Activated naive CD4-positive, alpha-beta T cell treated with anti-CD3 and anti-CD28 coated beads, Interleukin-2, amount 10 ng/mL, durations not matched to agents 7 days and 5 days (primary cell): ENCODE measurements around the gene LMX1B.
A peak's percentile ranks its signal among the peaks of the same experiment; 100 is the strongest.

Source experiments
- CTCF ChIA-PET: fragments of 350-600 bp; sonication (Branson Sonifier 250); formaldehyde crosslinking; loops from one replicate; lab custom pipeline; 2021; ENCODE audit warnings: antibody characterized with exemption; lab: Charles Lee
- DNase-seq: peaks from one replicate; pipeline ENCODE4 v3.0.0-alpha.2; 2020
- H3K27ac Mint-ChIP-seq: one replicate; pipeline ENCODE4 v1.8.0; 2021; ENCODE audit warnings: mild to moderate bottlenecking, moderate library complexity, mixed read lengths
- H3K27me3 Mint-ChIP-seq: one replicate; pipeline ENCODE4 v1.8.0; 2021; ENCODE audit warnings: mild to moderate bottlenecking, mixed read lengths
- H3K36me3 Mint-ChIP-seq: one replicate; pipeline ENCODE4 v1.8.0; 2021; ENCODE audit warnings: mixed read lengths
- H3K4me1 Mint-ChIP-seq: one replicate; pipeline ENCODE4 v1.8.0; 2021; ENCODE audit warnings: mixed read lengths
- H3K4me3 Mint-ChIP-seq: one replicate; pipeline ENCODE4 v1.8.0; 2021; ENCODE audit warnings: mild to moderate bottlenecking, moderate library complexity, mixed read lengths
- H3K9me3 Mint-ChIP-seq: one replicate; pipeline ENCODE4 v1.8.0; 2021; ENCODE audit warnings: mixed read lengths

The LMX1B gene

DNA sequence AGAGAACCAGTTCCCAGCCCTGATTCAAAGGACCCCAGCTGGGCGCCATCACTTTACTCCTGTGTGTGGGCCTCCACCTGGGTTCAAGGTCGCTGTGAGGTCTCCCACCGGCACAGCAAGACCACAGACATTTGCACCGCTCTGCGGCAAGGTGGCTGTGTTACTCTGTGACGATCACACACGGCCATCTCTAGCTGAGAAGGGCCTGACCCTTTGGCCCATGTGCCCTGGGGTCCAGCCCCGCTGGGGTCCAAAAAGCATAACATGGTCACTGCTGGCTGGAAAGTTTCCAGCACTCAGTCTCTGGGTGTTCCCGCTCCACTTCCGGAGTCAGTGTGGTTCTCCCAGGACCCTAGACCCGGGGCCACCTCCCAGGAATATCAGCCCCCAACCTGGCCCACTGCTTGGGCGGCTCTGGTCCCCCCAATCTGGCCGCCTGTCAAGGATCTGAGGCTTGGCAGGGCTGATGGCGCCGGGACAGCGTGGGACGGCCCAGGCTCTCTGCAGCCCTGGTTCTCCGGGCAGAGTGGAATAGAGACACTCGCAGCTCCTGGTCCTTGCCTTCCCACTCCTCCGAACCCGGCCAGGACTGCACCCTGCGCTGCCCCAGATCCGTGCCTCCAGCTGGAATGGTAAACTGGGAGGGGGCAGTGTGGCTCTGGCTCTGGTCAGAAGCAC, 3.9 kb upstream of the LMX1B start:
- Mint-ChIP-seq H3K9me3 (no peaks in the 10 kb centered on the region), H3K4me3 (no peak overlapping the region), H3K27ac (no peak overlapping the region), H3K4me1 (peaks cover 20% of the 10 kb centered on the region), H3K27me3 (peaks cover 96% of the 10 kb centered on the region), H3K36me3 (peaks cover 7% of the 10 kb centered on the region)
- CTCF ChIA-PET = interaction anchor here (1.2 to 1.5 kb wide), 2 partner anchors 7 to 81 kb away, joined by 3 to 7 read pairs; no protein-coding TSS in a partner anchor
- no peak for DNase-seq

DNA sequence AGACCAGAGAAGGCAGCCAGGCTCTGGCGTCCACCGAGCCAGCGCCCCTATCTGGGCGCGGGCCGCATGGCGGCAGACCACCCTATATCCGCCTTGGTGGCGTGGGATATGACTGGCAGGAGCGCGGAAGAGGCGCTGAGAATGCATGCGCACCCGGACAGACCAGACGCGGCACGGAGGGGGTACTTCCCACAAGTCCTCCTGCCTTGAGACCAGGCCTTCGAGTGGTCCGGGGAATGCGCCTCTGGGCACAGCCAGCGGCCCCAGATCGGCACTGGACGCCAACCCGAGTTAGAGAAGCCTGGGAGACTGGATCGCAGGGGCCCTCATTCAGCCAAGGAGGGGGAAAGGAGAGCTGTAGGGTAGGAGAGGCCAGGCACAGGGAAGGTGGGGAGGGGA, 2.5 kb upstream of the LMX1B start:
- no peak for DNase-seq
- CTCF ChIA-PET = interaction anchor here (1.0 to 2.1 kb wide), 3 partner anchors 17 to 170 kb away, joined by 3 to 7 read pairs (median 5); no protein-coding TSS in a partner anchor
- Mint-ChIP-seq H3K36me3 (peaks cover 7% of the 10 kb centered on the region), H3K4me3 (no peak overlapping the region), H3K27me3 (peaks cover 96% of the 10 kb centered on the region), H3K9me3 (no peaks in the 10 kb centered on the region), H3K4me1 (peaks cover 21% of the 10 kb centered on the region), H3K27ac (peak overlapping the region; percentile 77)

DNA sequence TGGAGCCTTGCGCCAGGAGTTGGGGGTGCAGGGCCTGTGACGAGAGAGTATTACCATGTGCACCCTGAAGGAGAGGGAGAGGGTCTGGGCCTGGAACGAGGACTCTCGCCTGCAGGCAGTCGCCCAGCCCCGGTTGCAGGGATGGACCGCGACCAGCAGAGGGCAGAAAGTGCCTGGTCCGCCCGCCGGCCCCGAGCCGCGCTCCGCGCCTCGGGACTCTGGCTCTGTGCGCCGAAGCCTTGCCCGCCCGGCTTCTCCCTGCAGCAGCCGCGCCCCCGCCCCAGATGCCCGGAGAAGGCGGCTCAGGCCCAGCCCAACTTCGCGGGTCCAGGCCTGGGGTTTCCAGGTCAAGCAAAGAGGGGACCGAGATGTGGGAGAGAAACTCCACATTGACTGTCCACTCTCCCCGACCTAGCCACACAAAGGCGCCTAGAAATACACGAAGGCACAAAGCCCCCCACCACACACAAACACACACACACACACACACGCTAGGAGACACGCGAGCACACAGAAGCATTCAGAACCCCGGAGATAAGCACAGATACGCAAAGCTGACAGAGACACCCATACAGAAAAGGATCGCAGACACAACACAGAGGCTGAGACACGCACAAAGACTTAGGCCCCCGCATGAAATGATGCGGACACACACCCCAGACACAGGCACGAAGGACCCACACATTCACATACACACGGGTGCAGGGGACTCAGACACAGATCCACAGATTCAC, 2.0 kb upstream of the LMX1B start:
- Mint-ChIP-seq H3K27me3 (peaks cover 97% of the 10 kb centered on the region), H3K36me3 (peaks cover 7% of the 10 kb centered on the region), H3K27ac (peak overlapping the region; percentile 77), H3K9me3 (no peaks in the 10 kb centered on the region), H3K4me3 (no peak overlapping the region), H3K4me1 (peaks cover 21% of the 10 kb centered on the region)
- CTCF ChIA-PET = interaction anchor here (1.0 to 2.1 kb wide), 3 partner anchors 17 to 170 kb away, joined by 3 to 7 read pairs (median 5); no protein-coding TSS in a partner anchor
- peak; percentile 78 for DNase-seq

DNA sequence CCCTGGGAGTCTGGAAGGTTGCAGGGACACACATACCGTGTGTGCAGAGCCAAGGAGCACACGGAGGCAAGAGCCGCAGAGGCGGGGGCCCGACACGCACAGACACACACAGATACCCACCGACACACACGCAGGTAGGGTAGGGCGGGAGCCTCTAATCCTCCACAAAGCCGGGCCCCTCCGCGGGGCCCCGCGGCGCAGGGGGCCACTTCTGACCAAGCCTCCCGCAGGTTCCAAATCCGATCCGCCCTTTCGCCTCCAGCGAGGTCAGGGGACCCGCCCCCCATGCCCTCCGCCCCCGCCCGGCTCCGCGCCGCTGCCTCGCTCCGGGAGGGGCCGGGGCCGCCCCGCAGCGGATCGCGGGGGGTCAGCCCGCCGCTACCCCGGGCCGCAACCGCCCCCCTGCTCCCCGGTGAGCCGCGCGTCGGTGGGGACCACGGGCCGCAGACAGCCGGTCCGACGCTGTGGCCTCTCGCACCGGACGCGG, 1.4 kb upstream of the LMX1B start:
- H3K27me3 Mint-ChIP-seq = peaks cover 98% of the 10 kb centered on the region
- peaks cover 21% of the 10 kb centered on the region for H3K4me1 Mint-ChIP-seq
- H3K36me3 Mint-ChIP-seq = peaks cover 7% of the 10 kb centered on the region
- H3K4me3 Mint-ChIP-seq = no peak overlapping the region
- DNase-seq = no peak
- CTCF ChIA-PET = interaction anchor here (1.2 to 2.1 kb wide), 2 partner anchors 16 to 169 kb away, joined by 3 to 7 read pairs; no protein-coding TSS in a partner anchor
- H3K27ac Mint-ChIP-seq = no peak overlapping the region
- no peaks in the 10 kb centered on the region for H3K9me3 Mint-ChIP-seq

DNA sequence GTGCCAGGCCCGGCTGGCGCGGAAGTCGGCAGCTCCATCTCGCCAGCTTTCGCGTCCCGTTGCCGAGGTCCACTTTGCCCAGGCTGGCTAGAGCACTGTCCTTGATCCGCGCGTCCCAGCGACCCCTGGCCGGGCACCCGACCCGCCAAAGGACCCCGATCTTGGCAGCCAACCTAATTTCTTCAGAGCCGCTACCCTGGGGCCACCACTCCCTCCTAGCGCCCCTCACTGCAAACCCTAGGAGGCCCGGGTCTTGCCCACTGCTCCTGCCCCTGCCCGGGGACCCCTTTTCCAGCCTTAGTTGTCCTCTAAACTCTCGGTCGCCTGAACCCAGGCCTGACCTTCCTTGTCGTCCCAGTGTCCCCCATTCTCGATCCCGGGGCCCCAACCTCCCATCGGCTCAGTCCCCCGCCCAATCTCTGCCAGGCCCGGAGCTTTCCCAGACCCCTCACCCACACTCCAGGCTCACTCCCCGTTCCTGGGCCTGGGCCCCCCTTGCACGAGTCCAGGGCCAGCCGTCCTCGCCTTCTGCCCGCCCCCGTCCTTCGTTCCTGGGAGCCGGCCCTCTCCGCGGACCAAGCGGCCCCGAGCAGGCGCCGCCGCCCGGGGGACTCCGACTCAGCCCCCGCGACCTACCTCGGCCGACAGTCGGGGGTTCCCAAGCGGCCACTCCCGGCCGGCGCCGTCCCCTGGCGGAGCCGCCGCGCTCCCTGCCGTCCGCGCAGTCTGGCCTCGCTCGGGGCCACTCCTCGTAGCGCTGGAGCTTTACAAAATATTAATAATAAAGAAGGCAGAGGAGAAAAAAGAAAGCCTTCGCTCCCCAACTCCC, 701 bp upstream of the LMX1B start:
- Mint-ChIP-seq H3K9me3 (no peaks in the 10 kb centered on the region), H3K36me3 (peaks cover 7% of the 10 kb centered on the region), H3K4me1 (peaks cover 19% of the 10 kb centered on the region), H3K27me3 (peaks cover 98% of the 10 kb centered on the region), H3K4me3 (peak overlapping the region; percentile 49), H3K27ac (peak overlapping the region; percentile 45)
- CTCF ChIA-PET = interaction anchor here (0.8 kb wide), 1 partner anchor 28 kb away, joined by 3 read pairs; no protein-coding TSS in a partner anchor
- peak; percentile 12 for DNase-seq

DNA sequence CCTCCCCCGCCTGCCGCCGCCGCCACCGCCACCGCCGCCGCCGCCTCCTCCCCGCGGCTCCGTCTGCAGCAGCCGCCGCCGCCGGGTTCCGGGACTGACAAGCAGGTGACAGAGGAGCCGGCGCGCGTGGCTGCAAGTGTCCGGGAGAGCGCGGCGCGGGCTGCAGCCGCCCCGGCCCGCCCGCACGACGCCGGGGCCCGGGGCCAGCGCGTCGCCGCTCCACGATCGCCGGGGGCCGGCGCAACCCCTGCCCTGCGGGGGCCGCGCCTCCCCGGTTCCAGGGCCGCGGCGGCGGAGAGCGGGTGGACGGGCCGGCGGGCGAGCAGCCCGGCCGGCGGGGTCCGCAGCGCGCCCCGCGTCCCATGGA, 343 bp downstream of the LMX1B start:
- H3K4me1 Mint-ChIP-seq = peaks cover 25% of the 10 kb centered on the region
- H3K27ac Mint-ChIP-seq = no peak overlapping the region
- H3K4me3 Mint-ChIP-seq = no peak overlapping the region
- H3K36me3 Mint-ChIP-seq = peaks cover 7% of the 10 kb centered on the region
- H3K9me3 Mint-ChIP-seq = no peaks in the 10 kb centered on the region
- no peak for DNase-seq
- peaks cover 98% of the 10 kb centered on the region for H3K27me3 Mint-ChIP-seq
- CTCF ChIA-PET = no interaction called here

DNA sequence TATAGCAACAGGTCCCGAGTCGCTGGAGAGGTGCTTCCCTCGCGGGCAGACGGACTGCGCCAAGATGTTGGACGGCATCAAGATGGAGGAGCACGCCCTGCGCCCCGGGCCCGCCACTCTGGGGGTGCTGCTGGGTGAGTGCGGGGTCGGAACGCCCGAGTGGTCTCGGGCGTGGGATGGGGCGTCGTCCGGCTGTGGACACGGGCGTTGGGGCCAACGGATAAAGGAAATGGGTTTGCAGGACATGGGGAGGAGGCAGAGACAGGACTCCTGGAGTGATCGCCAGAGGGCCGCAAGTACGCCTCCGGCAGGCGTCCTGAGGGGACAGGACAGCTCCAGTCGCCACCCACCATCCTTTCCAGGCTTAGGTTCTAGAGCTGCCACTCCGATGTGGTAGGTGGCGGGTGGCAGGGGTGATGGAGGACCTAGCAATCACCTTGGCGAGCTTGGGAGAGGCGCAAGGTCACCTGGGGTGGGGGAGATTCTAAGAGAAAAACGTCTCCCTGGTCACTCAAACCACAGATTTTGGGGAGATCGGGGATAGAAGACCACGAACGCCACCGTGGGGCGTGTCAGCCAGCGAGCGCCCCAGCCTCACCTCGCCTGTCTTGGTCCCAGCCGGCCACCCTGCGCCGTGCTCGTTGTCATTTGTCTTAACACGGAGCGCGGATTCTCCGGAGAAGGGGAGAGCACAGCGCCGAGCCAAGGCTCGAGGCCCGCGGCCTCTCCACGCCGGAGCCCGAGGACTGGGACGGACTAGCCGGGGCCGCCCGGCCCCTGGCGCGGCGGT, 922 bp downstream of the LMX1B start:
- Mint-ChIP-seq H3K4me3 (peak overlapping the region; percentile 51), H3K9me3 (no peaks in the 10 kb centered on the region), H3K36me3 (peaks cover 7% of the 10 kb centered on the region), H3K27me3 (peaks cover 98% of the 10 kb centered on the region), H3K27ac (peak overlapping the region; percentile 78), H3K4me1 (peaks cover 25% of the 10 kb centered on the region)
- CTCF ChIA-PET = no interaction called here
- no peak for DNase-seq

DNA sequence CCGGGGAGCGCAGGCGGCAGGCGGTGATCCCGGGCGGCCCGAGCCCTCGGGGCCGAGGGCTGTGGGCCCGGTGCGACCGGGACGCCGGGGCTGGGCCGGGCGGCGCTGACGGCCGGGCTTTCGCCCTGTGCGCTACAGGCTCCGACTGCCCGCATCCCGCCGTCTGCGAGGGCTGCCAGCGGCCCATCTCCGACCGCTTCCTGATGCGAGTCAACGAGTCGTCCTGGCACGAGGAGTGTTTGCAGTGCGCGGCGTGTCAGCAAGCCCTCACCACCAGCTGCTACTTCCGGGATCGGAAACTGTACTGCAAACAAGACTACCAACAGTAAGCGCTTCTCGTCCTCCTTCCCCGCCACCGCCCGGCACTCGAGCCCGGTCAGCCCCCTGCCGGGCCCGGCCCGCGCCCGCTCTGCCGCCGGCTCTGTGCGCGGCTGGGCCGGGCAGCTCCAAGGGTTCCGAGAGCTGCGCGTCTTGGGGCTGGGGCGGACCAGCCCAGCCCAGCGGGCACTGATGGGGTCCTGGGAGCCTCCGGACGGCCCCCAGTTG, 1.6 kb downstream of the LMX1B start:
- peak; percentile 70 for DNase-seq
- H3K36me3 Mint-ChIP-seq = peaks cover 7% of the 10 kb centered on the region
- H3K4me1 Mint-ChIP-seq = peaks cover 25% of the 10 kb centered on the region
- peaks cover 98% of the 10 kb centered on the region for H3K27me3 Mint-ChIP-seq
- CTCF ChIA-PET = no interaction called here
- no peak overlapping the region for H3K4me3 Mint-ChIP-seq
- peak overlapping the region; percentile 70 for H3K27ac Mint-ChIP-seq
- H3K9me3 Mint-ChIP-seq = no peaks in the 10 kb centered on the region

DNA sequence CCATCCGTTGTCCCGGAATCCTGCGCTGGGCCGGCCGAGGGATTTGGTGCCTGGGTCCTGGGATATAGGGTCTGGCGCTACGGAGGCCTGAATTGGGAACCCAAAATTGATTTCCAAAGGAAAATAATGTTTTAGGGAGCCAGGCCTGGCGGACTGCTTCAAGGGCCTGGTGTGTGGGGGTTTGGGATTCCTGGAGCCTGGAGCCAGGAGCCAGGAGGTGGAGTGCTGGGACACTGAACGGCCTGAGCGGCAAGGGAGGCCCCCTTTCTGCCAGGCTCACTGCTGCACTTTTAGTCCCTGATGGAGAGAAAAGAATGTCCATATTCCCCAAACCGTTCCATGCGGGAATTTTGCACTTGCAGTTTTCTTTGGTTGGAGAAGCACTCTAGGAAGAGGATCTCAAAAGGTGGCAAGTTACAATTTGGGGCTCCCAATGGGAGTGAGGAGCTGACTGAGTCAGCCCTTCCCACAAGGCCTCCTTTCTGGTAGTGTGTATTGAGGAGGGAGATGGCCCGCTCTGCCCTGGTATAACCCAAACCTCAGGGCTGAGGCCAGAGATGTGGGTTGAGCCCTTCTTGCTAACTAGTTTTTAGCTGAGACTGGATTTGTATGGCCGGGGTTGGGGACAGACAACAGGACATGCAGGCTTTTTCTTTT, 2.2 kb downstream of the LMX1B start:
- H3K36me3 Mint-ChIP-seq = peaks cover 7% of the 10 kb centered on the region
- CTCF ChIA-PET = no interaction called here
- H3K4me3 Mint-ChIP-seq = no peak overlapping the region
- no peaks in the 10 kb centered on the region for H3K9me3 Mint-ChIP-seq
- H3K27ac Mint-ChIP-seq = no peak overlapping the region
- peaks cover 25% of the 10 kb centered on the region for H3K4me1 Mint-ChIP-seq
- peaks cover 98% of the 10 kb centered on the region for H3K27me3 Mint-ChIP-seq
- no peak for DNase-seq

DNA sequence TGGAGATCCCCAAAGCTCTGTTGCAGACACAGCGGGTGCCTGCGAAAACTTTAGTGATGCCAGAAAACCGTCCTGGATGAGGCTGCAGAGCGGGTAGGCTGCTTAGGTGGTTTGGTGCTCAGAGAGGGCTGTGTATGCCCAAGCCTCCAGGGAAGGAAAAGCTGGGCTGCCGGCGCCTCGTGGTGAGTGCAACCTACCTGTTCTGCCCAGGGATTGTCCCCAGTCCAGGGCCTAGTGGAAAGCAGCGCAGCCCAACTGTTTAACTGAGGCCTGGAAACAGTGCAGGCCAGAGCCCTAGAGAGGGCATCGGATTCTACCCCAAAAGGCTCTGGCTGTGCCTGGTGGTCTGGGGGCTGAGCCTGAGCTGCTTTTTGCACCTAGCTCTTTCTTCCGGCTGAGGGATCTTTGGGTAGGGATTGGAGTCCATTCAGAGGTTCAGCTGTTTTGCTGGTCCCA, 2.8 kb downstream of the LMX1B start:
- CTCF ChIA-PET = no interaction called here
- H3K4me3 Mint-ChIP-seq = no peak overlapping the region
- H3K27ac Mint-ChIP-seq = no peak overlapping the region
- peaks cover 98% of the 10 kb centered on the region for H3K27me3 Mint-ChIP-seq
- H3K36me3 Mint-ChIP-seq = peaks cover 7% of the 10 kb centered on the region
- H3K4me1 Mint-ChIP-seq = peaks cover 22% of the 10 kb centered on the region
- no peak for DNase-seq
- no peaks in the 10 kb centered on the region for H3K9me3 Mint-ChIP-seq

DNA sequence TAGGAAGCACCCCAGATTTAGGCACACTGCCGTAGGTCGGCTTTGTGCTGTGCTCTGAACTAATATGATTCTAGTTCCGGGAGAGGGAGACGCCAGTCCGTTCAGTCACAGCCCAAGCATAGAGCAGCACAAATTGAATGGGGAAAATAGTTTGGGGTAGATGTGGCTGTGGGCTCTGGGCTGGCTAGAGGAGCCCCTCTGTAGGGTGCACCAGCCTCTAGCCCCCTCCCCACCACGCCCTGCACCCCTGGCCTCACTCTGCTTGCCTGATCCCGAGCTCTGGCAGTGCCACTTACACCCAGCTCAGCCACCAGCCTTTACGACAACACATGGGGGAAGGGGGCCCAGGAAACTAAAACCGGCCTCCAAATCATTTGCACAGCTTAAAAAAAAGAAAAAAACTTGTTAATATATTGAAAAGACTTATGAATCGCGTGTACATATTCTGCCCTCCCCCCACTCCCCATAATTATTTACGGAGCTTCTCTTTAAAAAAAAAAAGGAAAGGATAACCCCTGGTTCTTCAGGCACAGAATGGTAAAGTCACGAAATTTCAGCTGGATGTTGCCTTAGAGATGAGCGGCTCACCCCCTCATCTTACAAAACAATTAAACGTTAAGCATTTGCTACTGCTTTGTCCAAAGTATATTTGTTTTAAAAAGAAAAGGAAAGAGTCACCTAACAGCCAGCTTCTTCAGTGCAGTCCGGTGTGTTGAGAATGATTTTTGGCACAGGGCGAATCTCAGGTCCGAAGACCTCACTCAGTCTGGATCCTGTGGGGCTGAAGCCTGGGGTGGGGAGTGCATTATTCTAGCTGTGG, 3.5 kb downstream of the LMX1B start:
- CTCF ChIA-PET = interaction anchor here (0.6 to 0.7 kb wide), 2 partner anchors 8 to 160 kb away, joined by 3 to 4 read pairs; no protein-coding TSS in a partner anchor
- Mint-ChIP-seq H3K4me1 (peaks cover 17% of the 10 kb centered on the region), H3K36me3 (peaks cover 4% of the 10 kb centered on the region), H3K27ac (no peak overlapping the region), H3K9me3 (no peaks in the 10 kb centered on the region), H3K4me3 (no peak overlapping the region), H3K27me3 (peaks cover 98% of the 10 kb centered on the region)
- no peak for DNase-seq

DNA sequence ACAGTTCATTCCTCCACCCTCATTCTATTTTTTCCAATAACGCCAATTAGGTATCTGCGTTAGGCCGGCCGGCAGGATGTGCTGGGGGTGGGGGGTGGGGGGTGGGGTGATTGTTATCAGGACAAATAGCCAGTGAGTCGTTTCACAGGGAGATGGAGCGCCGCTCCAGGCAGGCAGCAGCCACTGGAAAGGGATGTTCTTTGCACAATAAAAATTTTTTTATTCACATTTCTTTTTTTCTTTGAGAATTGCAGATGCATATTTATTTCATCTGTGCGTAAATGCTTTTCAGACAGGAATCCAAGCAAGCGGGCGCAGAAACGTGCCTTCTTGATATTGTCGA, 4.1 kb downstream of the LMX1B start:
- Mint-ChIP-seq H3K27ac (no peak overlapping the region), H3K4me3 (no peak overlapping the region), H3K36me3 (peaks cover 4% of the 10 kb centered on the region), H3K4me1 (peaks cover 15% of the 10 kb centered on the region), H3K27me3 (peaks cover 98% of the 10 kb centered on the region), H3K9me3 (no peaks in the 10 kb centered on the region)
- CTCF ChIA-PET = interaction anchor here (0.6 to 0.7 kb wide), 2 partner anchors 9 to 160 kb away, joined by 3 to 4 read pairs; no protein-coding TSS in a partner anchor
- no peak for DNase-seq
